HG02798 (cell line): ENCODE measurements around the gene FKBP1C.
"Not testable (repeated sequence)": the region's sequence is repeated elsewhere in the genome, so short reads cannot be mapped to it uniquely, and the experiment has no call there.

ENCODE experiments used
- ATAC-seq: cut with Tn5 transposase; IDR thresholded peaks from one replicate; pipeline ENCODE4 v1.9.1; 2021; ENCODE audit warnings: mild to moderate bottlenecking; ENCODE audit not compliant: unreplicated experiment, poor library complexity

FKBP1C gene

DNA sequence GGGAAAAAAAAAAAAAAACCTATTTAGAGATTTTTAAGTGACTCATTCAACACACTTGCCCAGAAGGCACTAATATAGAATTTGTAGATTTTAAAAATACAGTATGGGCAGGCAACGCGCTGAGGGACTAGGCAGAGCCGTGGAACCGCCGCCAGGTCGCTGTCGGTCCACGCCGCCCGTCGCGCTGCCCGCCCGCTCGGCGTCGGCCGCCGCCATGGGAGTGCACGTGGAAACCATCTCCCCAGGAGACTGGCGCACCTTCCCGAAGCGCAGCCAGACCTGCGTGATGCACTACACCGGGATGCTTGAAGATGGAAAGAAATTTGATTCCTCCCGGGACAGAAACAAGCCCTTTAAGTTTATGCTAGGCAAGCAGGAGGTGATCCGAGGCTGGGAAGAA lies at the start of gene FKBP1C:
Gene FKBP1C, plus strand, starts transcription at position 127 of the 400 bp plus-strand sequence.
- ATAC-seq, result not testable (repeated sequence)

DNA sequence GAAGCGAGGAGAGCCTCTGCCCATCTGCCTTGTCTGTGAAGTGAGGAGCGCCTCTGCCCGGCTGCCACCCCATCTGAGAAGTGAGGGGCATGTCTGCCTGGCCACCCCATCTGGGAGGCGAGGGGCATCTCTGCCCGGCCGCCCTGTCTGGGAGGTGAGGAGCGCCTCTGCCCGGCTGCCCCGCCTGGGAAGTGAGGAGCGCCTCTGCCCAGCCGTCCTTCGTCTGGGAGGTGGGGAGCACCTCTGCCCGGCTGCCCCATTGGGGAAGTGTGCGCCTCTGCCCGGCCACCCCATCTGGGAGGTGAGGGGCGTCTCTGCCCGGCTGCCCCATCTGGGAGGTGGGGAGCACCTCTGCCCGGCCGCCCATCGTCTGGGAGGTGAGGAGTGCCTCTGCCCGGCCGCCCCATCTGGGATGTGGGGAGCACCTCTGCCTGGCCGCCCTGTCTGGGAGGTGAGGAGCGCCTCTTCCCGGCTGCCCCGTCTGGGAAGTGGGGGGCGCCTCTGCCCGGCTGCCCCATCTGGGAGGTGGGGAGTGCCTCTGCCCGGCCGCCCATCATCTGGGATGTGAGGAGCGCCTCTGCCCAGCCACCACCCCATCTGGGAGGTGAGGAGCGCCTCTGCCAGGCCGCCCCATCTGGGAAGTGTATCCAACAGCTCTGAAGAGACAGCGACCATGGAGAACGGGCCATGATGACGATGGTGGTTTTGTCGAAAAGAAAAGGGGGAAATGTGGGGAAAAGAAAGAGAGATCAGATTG lies 47.0 kb upstream of the FKBP1C start:
- not testable (repeated sequence) for ATAC-seq

DNA sequence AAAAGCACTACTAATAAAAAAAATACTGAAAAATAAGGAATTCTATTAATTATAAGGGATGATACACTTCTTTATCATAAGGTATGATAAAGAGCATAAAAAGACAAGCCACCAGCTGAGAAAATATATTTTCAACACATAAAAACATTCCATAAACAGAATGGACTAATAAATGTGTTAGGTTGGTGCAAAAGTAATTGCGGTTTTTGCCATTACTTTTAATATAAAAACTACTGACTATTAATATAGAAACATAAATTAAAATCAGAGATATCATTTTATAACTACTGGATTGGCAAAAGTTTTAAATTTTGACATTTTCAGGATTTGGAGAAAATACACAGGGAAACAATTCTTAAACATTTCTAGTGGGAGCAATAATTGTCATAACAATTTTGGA lies 37.1 kb upstream of the FKBP1C start:
- ATAC-seq, result no peak

DNA sequence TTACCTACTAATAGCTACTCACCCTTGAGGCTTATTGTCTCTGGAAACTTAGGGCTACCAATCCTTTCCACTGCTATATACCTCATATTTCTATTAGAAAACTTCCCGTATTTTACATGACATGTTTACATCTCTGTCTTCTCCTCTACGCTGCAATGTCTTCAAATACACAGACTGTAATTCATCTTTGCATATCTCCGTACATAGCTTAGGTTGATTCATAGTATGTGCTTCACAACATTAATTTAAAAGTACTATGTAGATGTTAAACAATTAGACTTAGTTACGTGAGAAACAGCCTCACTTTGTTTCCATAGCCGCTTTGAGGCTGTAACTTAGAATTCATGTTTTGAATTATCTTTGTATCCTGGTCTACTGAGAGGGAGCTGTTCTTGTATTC lies 35.1 kb upstream of the FKBP1C start:
- ATAC-seq, result no peak

DNA sequence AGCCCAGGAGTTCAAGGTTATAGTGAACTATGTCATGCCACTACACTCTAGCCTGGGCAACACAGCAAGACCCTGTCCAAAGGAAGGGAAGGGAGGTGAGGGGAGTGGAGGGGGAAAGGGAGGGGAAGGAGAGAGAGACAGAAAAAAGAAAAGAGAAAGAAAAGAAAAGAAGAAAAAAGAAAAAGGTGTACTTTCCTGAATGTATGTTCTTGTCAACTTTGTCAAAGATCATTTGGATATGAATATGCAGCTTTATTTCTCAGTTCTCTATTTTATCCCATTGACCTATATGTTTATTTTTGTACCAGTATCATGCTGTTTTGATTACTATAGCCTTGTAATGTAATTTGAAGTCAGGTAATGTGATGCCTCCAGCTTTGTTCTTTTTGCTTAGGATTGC lies 30.9 kb upstream of the FKBP1C start:
- no peak for ATAC-seq

DNA sequence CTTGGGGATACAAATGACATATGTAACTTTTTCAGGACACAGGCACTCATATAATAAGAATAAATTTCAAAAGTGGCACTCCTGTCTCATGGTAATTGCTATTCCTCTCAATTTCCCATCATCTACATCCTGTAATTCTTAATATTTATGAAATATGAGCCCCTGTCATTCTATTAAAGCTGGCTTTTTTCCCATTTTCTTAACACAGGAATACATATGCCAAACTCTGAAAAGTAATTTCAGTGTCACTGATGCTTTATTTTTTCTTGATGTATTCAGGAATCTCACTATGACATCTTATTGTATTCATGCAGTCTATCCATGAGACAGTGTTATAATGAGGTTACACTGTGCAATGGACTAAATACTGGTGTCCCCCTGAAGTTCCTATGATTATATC lies 24.3 kb upstream of the FKBP1C start:
- no peak for ATAC-seq

DNA sequence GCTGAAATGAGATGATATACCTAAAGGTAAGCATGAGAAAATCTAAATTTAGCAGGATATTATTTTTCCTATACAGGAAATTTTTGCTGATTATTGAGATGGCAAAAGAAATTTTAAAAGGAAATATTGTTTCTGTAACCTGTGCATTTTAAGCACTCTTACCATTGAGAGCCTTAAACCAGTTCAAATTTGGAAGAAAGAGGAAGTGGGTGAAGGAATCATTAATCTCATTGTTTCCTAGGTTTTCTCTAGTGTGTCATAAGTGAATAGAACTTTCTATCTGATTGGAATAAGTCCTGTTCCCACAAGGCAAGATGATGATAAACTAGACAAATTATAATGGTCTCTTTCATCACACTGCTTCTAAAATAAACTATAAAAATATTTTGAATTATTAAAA lies 22.4 kb upstream of the FKBP1C start:
- no peak for ATAC-seq

DNA sequence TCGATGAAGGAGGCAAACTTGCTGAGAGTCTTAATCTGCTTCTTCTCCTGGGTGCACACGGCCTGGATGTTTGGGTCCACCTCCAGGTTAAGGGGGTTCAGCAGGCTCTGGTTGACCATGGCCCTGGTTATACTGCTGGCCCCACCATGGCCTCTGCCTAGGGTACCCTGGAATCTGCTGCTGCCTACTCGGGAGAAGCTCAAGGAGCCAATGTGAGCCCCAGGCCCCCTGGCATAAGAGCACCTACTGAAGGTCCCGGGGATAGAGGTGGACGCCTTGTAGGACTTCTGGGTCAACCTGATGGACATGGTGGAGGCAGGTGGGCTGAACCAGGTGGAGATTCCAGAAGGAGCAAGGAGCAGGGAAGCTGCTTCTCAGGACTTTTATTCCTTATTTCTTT lies 17.9 kb upstream of the FKBP1C start:
- no peak for ATAC-seq

DNA sequence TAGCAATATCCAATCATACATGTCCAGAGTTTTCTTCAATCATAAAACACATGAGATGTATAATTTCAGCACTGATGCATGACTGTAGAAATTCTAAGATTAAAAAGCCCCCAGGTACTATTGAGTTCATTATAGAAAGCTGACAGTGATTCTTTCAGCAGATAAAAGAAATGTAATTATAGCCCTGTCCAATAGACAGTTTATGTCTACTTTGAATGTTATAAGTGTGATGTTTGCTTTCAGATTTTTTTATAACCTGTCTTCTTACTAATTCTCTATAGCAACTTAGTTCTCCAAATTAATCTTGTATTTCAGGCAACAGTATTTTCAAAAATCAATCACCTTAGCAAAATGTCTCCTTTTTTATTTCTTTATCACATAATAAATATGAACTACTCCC lies 13.5 kb upstream of the FKBP1C start:
- no peak for ATAC-seq

DNA sequence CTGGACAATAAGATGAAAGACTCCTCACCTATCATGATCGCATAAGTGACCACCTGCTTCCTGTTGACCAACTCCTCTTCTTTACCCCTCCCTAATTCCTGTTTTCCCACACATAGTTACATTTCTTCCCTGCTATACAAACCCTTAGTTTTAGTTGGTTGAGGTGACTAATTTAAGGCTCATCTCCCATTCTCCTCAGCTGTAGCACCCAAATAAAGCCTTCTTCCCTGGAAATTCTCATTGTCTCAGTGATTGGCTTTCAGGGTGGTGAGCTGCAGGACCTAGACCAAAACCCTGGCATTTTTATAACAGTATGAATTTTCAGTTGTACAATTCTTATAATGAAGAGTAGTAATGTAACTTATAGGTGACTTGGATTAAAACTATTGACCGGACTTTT lies 2.1 kb downstream of the FKBP1C start:
- ATAC-seq, result no peak

DNA sequence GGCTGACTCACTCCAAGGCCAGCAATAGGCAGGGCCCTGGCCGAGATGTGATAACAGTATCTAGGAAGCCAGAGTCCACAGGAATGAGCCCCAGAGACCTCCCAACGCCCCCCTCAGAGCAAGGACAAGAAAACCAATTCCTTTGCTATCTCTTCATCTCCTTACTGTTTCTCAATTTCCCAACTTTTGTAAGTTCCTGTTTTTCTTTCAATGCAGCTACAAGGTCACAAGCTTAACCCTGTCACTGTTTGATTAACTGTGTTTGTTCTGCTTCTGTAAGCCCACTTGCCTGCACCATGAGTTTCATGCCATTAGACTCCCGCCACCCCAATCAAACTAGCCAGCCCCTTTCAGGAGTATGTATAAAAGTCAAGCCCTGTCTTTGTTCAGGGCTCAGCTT lies 3.5 kb downstream of the FKBP1C start:
- ATAC-seq, result no peak

DNA sequence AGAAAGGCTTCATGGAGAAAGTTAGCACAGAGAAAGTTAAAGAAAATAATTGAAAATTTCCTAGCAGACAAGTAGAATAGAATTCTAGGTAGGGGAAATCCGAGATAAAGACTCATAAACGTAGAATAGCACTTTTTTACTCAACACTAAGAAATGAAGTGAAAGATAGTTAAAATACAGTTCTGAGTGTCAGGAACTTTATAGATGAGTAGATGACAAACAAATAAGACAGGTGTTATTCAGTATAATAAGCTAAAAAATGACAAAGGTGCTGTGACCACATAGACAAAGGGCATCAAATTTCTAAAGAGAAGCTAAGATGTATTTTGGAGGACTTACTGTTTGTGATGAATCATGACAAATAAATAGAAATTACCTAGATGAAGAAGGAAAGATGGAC lies 12.9 kb downstream of the FKBP1C start:
- ATAC-seq, result no peak

DNA sequence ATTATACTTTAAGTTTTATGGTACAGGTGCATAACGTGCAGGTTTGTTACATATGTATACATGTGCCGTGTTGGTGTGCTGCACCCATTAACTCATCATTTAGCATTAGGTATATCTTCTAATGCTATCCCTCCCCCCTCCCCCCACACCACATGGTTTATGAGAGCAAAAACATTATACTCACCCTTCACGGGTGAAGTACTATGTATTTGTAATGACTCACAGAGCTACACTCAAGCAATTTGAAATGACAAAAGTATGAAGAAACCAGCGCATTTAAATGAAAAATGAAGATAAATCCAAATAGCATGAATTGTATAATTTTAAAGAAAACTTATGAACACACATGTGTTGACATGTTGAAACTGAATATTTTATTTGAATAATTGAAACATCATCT lies 14.7 kb downstream of the FKBP1C start:
- ATAC-seq, result not testable (repeated sequence)

DNA sequence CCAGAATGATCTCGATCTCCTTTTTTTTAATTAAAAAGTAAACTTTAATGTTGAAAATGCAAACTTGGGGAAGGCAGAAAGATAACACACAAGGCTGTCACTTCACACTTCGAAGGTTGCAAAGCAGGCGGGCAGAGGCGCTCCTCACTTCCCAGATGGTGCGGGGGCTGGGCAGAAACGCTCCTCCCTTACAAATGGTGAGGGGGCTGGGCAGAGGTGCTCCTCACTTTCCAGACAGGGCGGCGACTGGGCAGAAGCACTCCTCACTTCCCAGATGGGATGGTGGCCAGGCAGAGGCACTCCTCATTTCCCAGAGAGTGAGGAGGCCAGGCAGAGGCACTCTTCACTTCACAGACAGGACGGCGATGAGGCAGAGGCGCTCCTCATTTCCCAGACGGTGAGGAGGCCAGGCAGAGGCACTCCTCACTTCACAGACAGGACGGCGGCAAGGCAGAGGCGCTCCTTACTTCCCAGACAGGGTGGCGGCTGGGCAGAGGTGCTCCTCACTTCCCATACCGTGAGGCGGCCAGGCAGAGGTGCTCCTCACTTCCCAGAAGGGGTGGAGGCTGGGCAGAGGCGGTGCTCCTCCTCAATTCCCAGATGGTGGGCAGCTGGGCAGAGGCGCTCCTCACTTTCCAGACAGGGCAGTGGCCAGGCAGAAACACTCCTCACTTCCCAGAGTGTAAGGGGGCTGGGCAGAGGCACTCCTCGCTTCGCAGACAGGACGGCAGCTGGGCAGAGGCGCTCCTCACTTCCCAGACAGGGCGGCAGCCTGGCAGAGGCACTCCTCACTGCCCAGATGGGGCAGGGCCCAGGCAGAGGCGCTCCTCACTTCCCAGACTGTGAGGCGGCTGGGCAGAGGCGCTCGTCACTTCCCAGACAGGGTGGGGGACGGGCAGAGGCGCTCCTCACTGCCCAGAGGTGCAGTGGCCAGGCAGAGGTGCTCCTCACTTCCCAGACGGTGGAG lies 16.9 kb downstream of the FKBP1C start:
- not testable (repeated sequence) for ATAC-seq

DNA sequence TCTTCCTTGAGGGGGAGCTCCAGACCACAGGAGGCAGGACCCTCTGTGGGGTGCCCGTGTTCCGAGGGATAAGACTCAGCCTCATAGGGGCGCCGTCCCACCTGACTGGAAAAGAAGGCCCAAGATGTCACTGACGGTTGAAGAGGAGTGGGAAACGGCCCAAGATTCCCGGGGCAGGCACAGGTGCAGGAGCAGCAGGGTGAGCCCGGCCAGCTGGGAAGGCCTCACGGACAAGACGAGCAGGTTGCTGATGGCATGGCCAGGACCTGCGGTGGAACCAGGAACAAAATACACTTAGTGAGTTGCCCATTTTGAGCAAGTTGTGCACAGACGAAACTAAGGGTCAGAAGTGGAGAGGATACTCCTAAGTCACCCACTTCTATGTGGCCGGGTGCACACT lies 18.8 kb downstream of the FKBP1C start:
- ATAC-seq, result not testable (repeated sequence)

DNA sequence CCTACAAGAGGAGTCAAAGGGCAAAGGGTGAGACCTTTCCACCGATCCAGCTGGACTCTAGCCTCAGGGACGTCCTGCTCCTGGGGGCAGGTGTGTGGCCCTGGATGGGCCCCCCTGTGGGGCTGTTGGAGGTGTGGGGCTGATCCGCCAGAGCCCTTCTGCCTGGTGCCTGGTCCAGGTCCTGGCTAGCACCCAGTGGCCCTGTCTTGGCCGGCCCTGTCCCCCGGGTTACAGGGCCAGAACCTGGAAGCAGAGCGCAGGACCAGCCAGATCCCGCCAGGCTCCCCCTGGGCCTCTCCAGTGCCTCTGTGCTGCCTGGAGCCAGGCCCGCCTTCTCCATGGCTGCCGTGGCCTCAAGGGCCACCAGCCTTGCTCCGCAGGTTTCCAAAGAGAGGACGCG lies 19.2 kb downstream of the FKBP1C start:
- not testable (repeated sequence) for ATAC-seq

DNA sequence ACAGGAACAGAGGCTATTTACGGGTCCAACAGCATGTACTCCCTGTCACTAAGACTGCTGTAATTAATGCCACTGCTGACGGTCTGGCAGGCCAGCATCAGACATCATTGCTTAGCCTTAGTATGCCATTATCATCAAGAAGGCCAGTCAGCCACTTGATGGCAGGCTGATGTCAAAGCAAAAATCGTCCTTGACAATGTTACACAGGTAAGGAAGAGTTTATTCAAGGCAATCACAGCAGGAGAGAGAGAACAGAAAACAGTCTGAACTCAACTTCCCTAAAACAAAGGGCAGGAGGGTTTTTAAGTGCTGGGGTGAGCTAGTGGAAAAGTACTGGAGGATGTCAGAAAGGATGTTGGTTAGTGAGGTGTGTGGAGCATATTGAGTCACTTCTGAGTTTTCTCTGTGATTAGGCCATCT lies 25.1 kb downstream of the FKBP1C start:
- ATAC-seq, result no peak

DNA sequence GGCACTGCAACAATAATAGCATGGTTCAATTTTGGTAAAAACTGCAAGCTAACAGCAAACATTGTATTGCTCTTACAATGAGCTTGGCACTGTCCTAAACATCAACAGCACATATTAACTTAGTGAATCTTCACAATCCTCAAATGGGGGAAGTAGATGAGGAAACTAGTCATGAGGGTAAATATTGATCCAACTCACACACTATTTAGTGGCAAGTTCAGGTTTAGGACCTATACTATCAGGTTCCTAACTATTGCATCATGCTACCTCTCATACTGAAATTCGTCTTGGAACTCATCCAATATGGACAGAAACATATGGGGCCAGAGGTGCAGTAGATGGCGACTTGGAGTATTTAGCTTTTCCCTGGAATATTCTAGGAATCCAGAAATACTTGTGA lies 34.2 kb downstream of the FKBP1C start:
- no peak for ATAC-seq

DNA sequence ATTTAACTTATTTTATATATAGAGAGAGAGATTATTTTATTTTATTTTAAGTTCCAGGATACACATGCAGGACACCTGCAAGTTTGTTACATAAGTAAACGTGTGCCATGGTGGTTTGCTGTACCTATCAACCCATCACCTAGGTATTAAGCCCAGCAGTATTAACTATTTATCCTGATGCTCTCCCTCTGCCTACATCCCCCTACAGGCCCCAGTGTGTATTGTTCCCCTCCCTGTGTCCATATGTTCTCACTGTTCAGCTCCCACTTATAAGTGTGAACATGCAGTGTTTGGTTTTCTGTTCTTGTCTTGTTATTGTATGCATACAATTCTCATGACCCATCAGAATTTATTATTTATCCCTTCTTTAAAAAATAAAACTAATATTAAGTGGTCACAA lies 34.6 kb downstream of the FKBP1C start:
- ATAC-seq, result no peak

DNA sequence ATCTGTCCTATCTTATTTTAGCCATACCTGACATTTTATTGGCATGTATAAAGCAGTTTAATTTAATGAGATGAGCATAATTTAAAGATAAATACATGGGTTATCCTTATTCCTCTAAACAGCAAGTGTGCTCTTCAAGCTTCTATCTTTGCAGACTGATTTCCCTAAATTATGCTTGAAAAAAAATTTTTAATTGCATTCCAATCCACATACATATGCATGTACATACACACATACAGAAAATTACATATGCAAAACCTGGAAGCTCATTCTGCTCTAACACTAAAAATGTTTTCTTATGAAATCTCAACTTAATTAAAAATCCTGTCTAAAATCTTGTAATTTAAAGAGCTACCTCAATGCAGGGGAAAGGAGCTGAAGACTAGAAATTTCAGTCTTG lies 35.3 kb downstream of the FKBP1C start:
- ATAC-seq, result no peak

DNA sequence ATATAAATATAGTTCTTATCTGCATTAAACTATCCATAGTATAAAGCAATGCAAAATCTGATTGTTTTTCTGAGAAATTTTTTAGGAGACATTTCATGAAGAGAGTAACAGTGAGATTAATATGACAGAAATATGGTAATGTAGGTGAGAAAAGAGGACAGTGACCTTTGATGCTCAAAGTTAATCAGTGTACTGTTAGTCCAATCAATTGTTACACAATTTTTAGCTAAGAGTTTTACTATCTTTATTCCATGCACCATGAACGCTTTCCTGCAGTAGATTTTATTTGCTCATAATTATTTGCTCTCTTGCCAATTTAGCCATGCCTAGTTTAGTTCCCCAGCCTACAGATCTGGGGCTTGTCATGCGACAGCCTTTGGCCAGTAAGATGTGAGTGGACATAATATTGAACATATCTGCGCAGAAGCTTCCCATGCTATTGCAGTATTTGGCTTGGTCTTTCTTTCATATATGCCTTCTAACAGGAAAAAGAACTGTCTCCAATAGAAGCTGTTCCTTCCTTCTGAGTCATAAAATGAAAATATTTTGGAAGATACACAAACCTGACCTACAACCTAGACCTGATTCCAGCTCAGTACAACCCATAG lies 38.7 kb downstream of the FKBP1C start:
- ATAC-seq, result no peak
